Caco-2 (cell line): ENCODE data around the gene CEBPG. TPM values are rescaled to one million over a fixed set of nuclear protein-coding genes. Genes with fewer than 3 reads are reported as not detected.

Experiments
- BruUV-seq: library from RNA; stranded (reverse); fragments of 400-500 nt; replicated peaks from 2 replicates; lab custom pipeline; 2021; lab: Mats Ljungman, UMichigan
- CTCF ChIA-PET: fragments of 300-600 bp; sonication (Branson Sonifier 250); formaldehyde crosslinking; loops from one replicate; lab custom pipeline; 2022; ENCODE audit warnings: antibody characterized with exemption; lab: Charles Lee
- POLR2A ChIA-PET: fragments of 300-600 bp; sonication (Branson Sonifier 250); formaldehyde crosslinking; loops from one replicate; lab custom pipeline; 2022; ENCODE audit warnings: antibody characterized with exemption; lab: Charles Lee
- DNase-seq, 2 experiments: peaks; one replicate each; pipeline versions ENCODE4 v3.0.0 to v3.0.0-alpha.2; 2020 to 2022
- H3K27me3 ChIP-seq: replicated peaks from 2 replicates; pipeline ENCODE4 v1.6.0; 2011; ENCODE audit warnings: low read length; ENCODE audit not compliant: control insufficient read depth, insufficient read depth
- H3K36me3 ChIP-seq: 2 replicates; pipeline ENCODE4 v1.5.1; 2011; ENCODE audit warnings: low read length; ENCODE audit not compliant: control insufficient read depth, insufficient read depth
- H3K4me1 ChIP-seq: fragments of 250-450 bp; sonication (Bioruptor Pico); 2 replicates; pipeline ENCODE4 v1.5.1; 2020; ENCODE audit warnings: mild to moderate bottlenecking
- H3K4me3 ChIP-seq: 2 replicates; pipeline ENCODE4 v1.5.1; 2011; ENCODE audit warnings: low read depth, mild to moderate bottlenecking, control low read depth, low read length
- H3K9me3 ChIP-seq: fragments of 250-450 bp; sonication (Bioruptor Pico); 2 replicates; pipeline ENCODE4 v1.5.1; 2020; ENCODE audit warnings: mild to moderate bottlenecking, moderate library complexity
- H3K27ac Mint-ChIP-seq: one replicate; pipeline ENCODE4 v1.8.0; 2022; ENCODE audit warnings: mixed read lengths; ENCODE audit not compliant: unreplicated experiment
- H3K27me3 Mint-ChIP-seq: one replicate; pipeline ENCODE4 v1.8.0; 2022; ENCODE audit warnings: mixed read lengths; ENCODE audit not compliant: insufficient read depth, unreplicated experiment
- H3K36me3 Mint-ChIP-seq: one replicate; pipeline ENCODE4 v1.8.0; 2022; ENCODE audit warnings: mild to moderate bottlenecking, mixed read lengths; ENCODE audit not compliant: insufficient read depth, unreplicated experiment
- H3K4me1 Mint-ChIP-seq: one replicate; pipeline ENCODE4 v1.8.0; 2022; ENCODE audit warnings: low read depth, mixed read lengths; ENCODE audit not compliant: unreplicated experiment
- H3K4me3 Mint-ChIP-seq: one replicate; pipeline ENCODE4 v1.8.0; 2022; ENCODE audit warnings: mild to moderate bottlenecking, moderate library complexity, mixed read lengths; ENCODE audit not compliant: unreplicated experiment
- H3K9me3 Mint-ChIP-seq: one replicate; pipeline ENCODE4 v1.8.0; 2022; ENCODE audit warnings: mixed read lengths; ENCODE audit not compliant: unreplicated experiment
- intact Hi-C: fragments of 100-400 bp; cut with micrococcal nuclease; formaldehyde crosslinking; loops from one replicate; pipeline ENCODE4 v1.10.0; 2022; ENCODE audit not compliant: unreplicated experiment
- total RNA-seq: library from RNA; stranded (reverse); gene quantifications from 2 replicates; pipeline ENCODE4 v1.2.3, GENCODE V29; 2022
- TF ChIP-seq, protein P1 (sequence below), 2 experiments: fragments of 200-600 bp in 1 of 2; IDR thresholded peaks; 1 replicate in 1 of 2; 2 replicates in 1 of 2; pipeline versions ENCODE4 v1.5.1 to v1.8.0; 2011 to 2022; ENCODE audit warnings: antibody characterized with exemption in 1 of 2, control low read depth in 1 of 2, inconsistent platforms in 1 of 2, low read depth in 1 of 2, low read length in 1 of 2, mild to moderate bottlenecking in 1 of 2, moderate library complexity in 1 of 2; ENCODE audit not compliant: insufficient read depth in 1 of 2, severe bottlenecking in 1 of 2, unreplicated experiment in 1 of 2

Gene CEBPG
- total RNA-seq, 1 experiment from 2014 or later: 79.4 TPM

DNA sequence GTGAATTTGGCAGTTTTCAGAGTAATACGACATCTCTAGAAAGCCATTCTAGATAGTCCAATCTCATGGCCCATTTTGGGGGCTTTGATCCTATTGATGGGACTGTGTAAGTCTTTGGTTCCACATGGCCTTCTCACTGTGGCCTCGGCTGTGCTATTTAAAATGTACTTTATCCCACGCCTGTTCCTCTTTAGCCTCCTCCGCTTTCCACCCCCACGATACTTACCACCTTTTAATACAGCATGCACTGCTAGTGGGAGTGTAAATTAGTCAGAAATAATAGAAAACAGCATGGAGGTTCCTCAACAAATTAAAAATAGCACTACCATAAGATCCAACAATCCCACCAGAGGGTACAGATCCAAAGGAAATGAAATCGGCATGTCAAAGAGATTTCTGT, 28.3 kb upstream of the CEBPG start:
- H3K27me3 Mint-ChIP-seq: no peaks in the 10 kb centered on the region

DNA sequence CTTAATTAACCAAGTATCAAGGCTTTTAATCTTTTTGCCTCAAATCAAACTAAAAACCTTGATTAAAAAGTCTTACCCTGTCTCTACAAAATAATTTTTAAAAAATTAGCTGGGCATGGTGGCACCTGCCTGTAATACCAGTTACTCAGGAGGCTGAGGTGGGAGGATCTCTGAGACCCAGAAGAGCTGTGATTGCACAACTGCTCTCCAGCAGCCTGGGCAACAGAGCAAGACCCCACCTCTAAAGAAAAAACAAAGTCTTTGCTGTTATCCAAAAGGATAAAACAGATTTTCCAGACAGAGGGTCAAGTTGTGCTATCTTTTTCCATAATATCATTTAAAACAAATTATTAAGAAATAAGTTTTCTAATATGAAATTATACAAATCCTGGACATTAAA, 26.8 kb upstream of the CEBPG start:
- POLR2A ChIA-PET: no interaction called here
- no peak for DNase-seq

More for the DNA sequence above, 28.3 kb upstream of the CEBPG start:
- BruUV-seq: no TSS peak
- no peaks in the 10 kb centered on the region for H3K36me3 Mint-ChIP-seq
- H3K27ac Mint-ChIP-seq: no peak overlapping the region
- no peak for DNase-seq
- H3K4me1 ChIP-seq: no peaks in the 10 kb centered on the region
- no peak overlapping the region for H3K4me3 ChIP-seq
- H3K4me3 Mint-ChIP-seq: no peak overlapping the region
- POLR2A ChIA-PET: no interaction called here
- H3K27me3 ChIP-seq: no peaks in the 10 kb centered on the region
- no peaks in the 10 kb centered on the region for H3K9me3 ChIP-seq
- no peaks in the 10 kb centered on the region for H3K36me3 ChIP-seq
- no peaks in the 10 kb centered on the region for H3K9me3 Mint-ChIP-seq
- intact Hi-C loops: no loop called here
- CTCF ChIA-PET: no interaction called here
- TF ChIP-seq, protein P1, sequence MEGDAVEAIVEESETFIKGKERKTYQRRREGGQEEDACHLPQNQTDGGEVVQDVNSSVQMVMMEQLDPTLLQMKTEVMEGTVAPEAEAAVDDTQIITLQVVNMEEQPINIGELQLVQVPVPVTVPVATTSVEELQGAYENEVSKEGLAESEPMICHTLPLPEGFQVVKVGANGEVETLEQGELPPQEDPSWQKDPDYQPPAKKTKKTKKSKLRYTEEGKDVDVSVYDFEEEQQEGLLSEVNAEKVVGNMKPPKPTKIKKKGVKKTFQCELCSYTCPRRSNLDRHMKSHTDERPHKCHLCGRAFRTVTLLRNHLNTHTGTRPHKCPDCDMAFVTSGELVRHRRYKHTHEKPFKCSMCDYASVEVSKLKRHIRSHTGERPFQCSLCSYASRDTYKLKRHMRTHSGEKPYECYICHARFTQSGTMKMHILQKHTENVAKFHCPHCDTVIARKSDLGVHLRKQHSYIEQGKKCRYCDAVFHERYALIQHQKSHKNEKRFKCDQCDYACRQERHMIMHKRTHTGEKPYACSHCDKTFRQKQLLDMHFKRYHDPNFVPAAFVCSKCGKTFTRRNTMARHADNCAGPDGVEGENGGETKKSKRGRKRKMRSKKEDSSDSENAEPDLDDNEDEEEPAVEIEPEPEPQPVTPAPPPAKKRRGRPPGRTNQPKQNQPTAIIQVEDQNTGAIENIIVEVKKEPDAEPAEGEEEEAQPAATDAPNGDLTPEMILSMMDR (IDR thresholded peaks at IDR 0.05; ENCODE audit: insufficient read depth in 1 of 2, low read depth in 1 of 2, low read length in 1 of 2, severe bottlenecking in 1 of 2, unreplicated experiment in 1 of 2): no peak
- H3K4me1 Mint-ChIP-seq: no peaks in the 10 kb centered on the region

DNA sequence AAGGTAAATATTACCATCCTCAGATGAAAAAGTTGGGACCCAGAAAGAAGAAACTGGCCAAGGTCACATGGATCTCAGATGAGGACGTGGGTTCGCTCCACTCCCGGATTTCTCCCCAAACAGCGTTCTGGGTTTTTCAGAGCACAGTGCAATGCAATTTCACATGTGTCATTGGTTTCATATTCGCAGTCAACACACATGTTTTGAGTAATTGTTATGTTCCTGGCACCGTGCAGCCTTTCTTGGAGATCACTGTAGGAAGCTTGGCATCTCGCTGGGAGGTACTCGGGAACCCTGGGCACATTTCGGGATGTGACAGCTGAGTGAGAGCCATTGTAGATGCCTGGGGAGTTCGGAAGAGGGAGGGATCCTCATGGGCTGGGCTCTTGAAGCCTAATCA, 26.2 kb upstream of the CEBPG start:
- no peak overlapping the region for H3K27ac Mint-ChIP-seq
- H3K4me1 Mint-ChIP-seq: no peaks in the 10 kb centered on the region
- POLR2A ChIA-PET: no interaction called here
- no peaks in the 10 kb centered on the region for H3K27me3 Mint-ChIP-seq
- Histone ChIP-seq H3K9me3 (no peaks in the 10 kb centered on the region), H3K4me3 (no peak overlapping the region), H3K4me1 (no peaks in the 10 kb centered on the region), H3K36me3 (no peaks in the 10 kb centered on the region), H3K27me3 (no peaks in the 10 kb centered on the region)
- DNase-seq: no peak
- H3K4me3 Mint-ChIP-seq: no peak overlapping the region
- TF ChIP-seq, protein P1 (IDR thresholded peaks at IDR 0.05; ENCODE audit: insufficient read depth in 1 of 2, low read depth in 1 of 2, low read length in 1 of 2, severe bottlenecking in 1 of 2, unreplicated experiment in 1 of 2): no peak
- H3K36me3 Mint-ChIP-seq: no peaks in the 10 kb centered on the region
- H3K9me3 Mint-ChIP-seq: no peaks in the 10 kb centered on the region
- BruUV-seq: no TSS peak
- CTCF ChIA-PET: no interaction called here
- intact Hi-C loops: no loop called here

More for the DNA sequence above, 26.8 kb upstream of the CEBPG start:
- H3K27me3 Mint-ChIP-seq: no peaks in the 10 kb centered on the region
- Histone ChIP-seq H3K27me3 (no peaks in the 10 kb centered on the region), H3K4me3 (no peak overlapping the region), H3K9me3 (no peaks in the 10 kb centered on the region), H3K4me1 (no peaks in the 10 kb centered on the region), H3K36me3 (no peaks in the 10 kb centered on the region)
- no peaks in the 10 kb centered on the region for H3K4me1 Mint-ChIP-seq
- no peak overlapping the region for H3K27ac Mint-ChIP-seq
- TF ChIP-seq, protein P1 (IDR thresholded peaks at IDR 0.05; ENCODE audit: insufficient read depth in 1 of 2, low read depth in 1 of 2, low read length in 1 of 2, severe bottlenecking in 1 of 2, unreplicated experiment in 1 of 2): no peak
- H3K4me3 Mint-ChIP-seq: no peak overlapping the region
- BruUV-seq: no TSS peak
- CTCF ChIA-PET: no interaction called here
- no peaks in the 10 kb centered on the region for H3K36me3 Mint-ChIP-seq
- no peaks in the 10 kb centered on the region for H3K9me3 Mint-ChIP-seq
- intact Hi-C loops: no loop called here
